OCI-LY7 (cell line): ENCODE measurements around the gene ZNF592. TPM values are rescaled to one million over a fixed set of nuclear protein-coding genes. Genes with fewer than 3 reads are reported as not detected.

Experiments used
- BruUV-seq: library from RNA; stranded (reverse); fragments of 400-500 nt; replicated peaks from 2 replicates; lab custom pipeline; 2021; lab: Mats Ljungman, UMichigan
- CTCF ChIA-PET: fragments of 300-600 bp; sonication (Branson Sonifier 250); formaldehyde crosslinking; loops from one replicate; lab custom pipeline; 2022; ENCODE audit warnings: antibody characterized with exemption; ENCODE audit not compliant: unreplicated experiment; lab: Charles Lee
- POLR2A ChIA-PET: fragments of 300-600 bp; sonication (Branson Sonifier 250); formaldehyde crosslinking; loops from one replicate; lab custom pipeline; 2022; ENCODE audit warnings: antibody characterized with exemption; lab: Charles Lee
- DNase-seq: peaks from one replicate; pipeline ENCODE4 v3.0.0-alpha.2; 2015; ENCODE audit warnings: low spot score
- H2AFZ ChIP-seq: fragments of 200-600 bp; sonication (generic), shearing (Covaris generic); 2 replicates; pipeline ENCODE4 v1.6.1; 2014; ENCODE audit warnings: mild to moderate bottlenecking, antibody characterized with exemption, low read length, moderate library complexity
- H3K27ac ChIP-seq: fragments of 200-600 bp; sonication (generic); 2 replicates; pipeline ENCODE4 v1.5.1; 2014; ENCODE audit warnings: mixed run types, low read depth, mild to moderate bottlenecking, moderate library complexity, low read length, inconsistent platforms; ENCODE audit not compliant: poor library complexity, severe bottlenecking
- H3K36me3 ChIP-seq: fragments of 200-600 bp; sonication (generic); 2 replicates; pipeline ENCODE4 v1.6.1; 2014; ENCODE audit warnings: mild to moderate bottlenecking, antibody characterized with exemption, low read length, moderate library complexity, mixed read lengths; ENCODE audit not compliant: insufficient read depth
- H3K4me1 ChIP-seq: fragments of 200-600 bp; sonication (generic); 2 replicates; pipeline ENCODE4 v1.5.1; 2014; ENCODE audit warnings: mild to moderate bottlenecking, low read length; ENCODE audit not compliant: insufficient read depth, poor library complexity, severe bottlenecking
- H3K4me2 ChIP-seq: fragments of 200-600 bp; sonication (generic); 2 replicates; pipeline ENCODE4 v1.6.1; 2014; ENCODE audit warnings: mild to moderate bottlenecking, low read length
- H3K4me3 ChIP-seq: fragments of 200-600 bp; sonication (generic); 2 replicates; pipeline ENCODE4 v1.5.1; 2014; ENCODE audit warnings: mild to moderate bottlenecking, low read depth, low read length; ENCODE audit not compliant: poor library complexity, severe bottlenecking
- H3K79me2 ChIP-seq: fragments of 200-600 bp; sonication (generic); 2 replicates; pipeline ENCODE4 v1.6.1; 2016; ENCODE audit warnings: low read depth, mild to moderate bottlenecking, low read length, moderate library complexity, mixed read lengths; ENCODE audit not compliant: insufficient read depth
- H3K9me2 ChIP-seq: fragments of 200-600 bp; sonication (generic); 2 replicates; pipeline ENCODE4 v1.6.1; 2016; ENCODE audit warnings: mild to moderate bottlenecking, low read length, mixed read lengths; ENCODE audit not compliant: insufficient read depth
- H3K9me3 ChIP-seq: fragments of 200-600 bp; sonication (generic); 2 replicates; pipeline ENCODE4 v1.6.1; 2014; ENCODE audit warnings: mild to moderate bottlenecking, mixed run types, low read length, mixed read lengths
- H4K20me1 ChIP-seq: fragments of 200-600 bp; sonication (generic); 2 replicates; pipeline ENCODE4 v1.6.1; 2014; ENCODE audit warnings: mild to moderate bottlenecking, antibody characterized with exemption, low read length, moderate library complexity, mixed read lengths; ENCODE audit not compliant: insufficient read depth
- CTCF ChIP-seq: fragments of 200-600 bp; sonication (generic); conservative IDR thresholded peaks from 2 replicates; pipeline ENCODE4 v1.5.1; 2014; ENCODE audit warnings: mild to moderate bottlenecking, antibody characterized with exemption, low read length, moderate library complexity, mixed read lengths
- EZH2phosphoT487 ChIP-seq: fragments of 200-600 bp; sonication (generic); IDR thresholded peaks from 2 replicates; pipeline ENCODE4 v1.6.1; 2018; ENCODE audit warnings: low read depth, borderline replicate concordance, mild to moderate bottlenecking, mixed run types, antibody characterized with exemption, low read length, moderate library complexity, mixed read lengths
- intact Hi-C: fragments of 100-400 bp; cut with micrococcal nuclease; formaldehyde crosslinking; loops from one replicate; pipeline ENCODE4 v1.10.0; 2022; ENCODE audit not compliant: unreplicated experiment
- total RNA-seq, 2 experiments: library from RNA; depleted of rRNA in 1 of 2; stranded (reverse); fragments of >200 nt in 1 of 2; shearing (Covaris generic) in 1 of 2; gene quantifications; 2 replicates each; pipeline ENCODE4 v1.2.3, GENCODE V29; 2014 to 2022

The ZNF592 gene
- total RNA-seq, 2 experiments from 2014 or later, result 23.0 to 41.3 TPM

GRCh38 chr15:84804005-84804900 is 55.9 kb downstream of the ZNF592 start:
- DNase-seq, result no peak
- H3K9me2 ChIP-seq, result no peaks in the 10 kb centered on the region
- intact Hi-C loops, result no loop called here
- ChIA-PET CTCF (no interaction called here), POLR2A (no interaction called here)
- H2AFZ ChIP-seq, result no peak overlapping the region
- BruUV-seq, result no TSS peak
- no peak overlapping the region for H3K4me2 ChIP-seq
- H3K79me2 ChIP-seq, result no peaks in the 10 kb centered on the region
- no peaks in the 10 kb centered on the region for H3K9me3 ChIP-seq
- no peaks in the 10 kb centered on the region for H3K4me1 ChIP-seq
- TF ChIP-seq CTCF (no peak), EZH2phosphoT487 (no peak)
- no peak overlapping the region for H3K4me3 ChIP-seq
- no peak overlapping the region for H3K27ac ChIP-seq
- H4K20me1 ChIP-seq, result no peaks in the 10 kb centered on the region
- peaks cover 63% of the 10 kb centered on the region for H3K36me3 ChIP-seq

- no TSS peak for BruUV-seq
- intact Hi-C loops, result no loop called here
Observed at GRCh38 chr15:84805221-84805620, 56.8 kb downstream of the ZNF592 start.

More at GRCh38 chr15:84805221-84805620, 56.8 kb downstream of the ZNF592 start:
- POLR2A ChIA-PET, result interaction anchor here (0.6 to 1.2 kb wide), 3 partner anchors 10 to 599 kb away, joined by 4 to 5 read pairs (median 4); no protein-coding TSS in a partner anchor
- CTCF ChIA-PET, result no interaction called here
- H3K9me2 ChIP-seq, result no peaks in the 10 kb centered on the region
- no peaks in the 10 kb centered on the region for H3K79me2 ChIP-seq
- no peak overlapping the region for H2AFZ ChIP-seq
- H3K4me1 ChIP-seq, result no peaks in the 10 kb centered on the region
- no peak for DNase-seq
- H3K4me2 ChIP-seq, result no peak overlapping the region
- no peaks in the 10 kb centered on the region for H3K9me3 ChIP-seq
- TF ChIP-seq CTCF, result no peak
- no peak for TF ChIP-seq EZH2phosphoT487
- H3K36me3 ChIP-seq, result peaks cover 54% of the 10 kb centered on the region
- H3K4me3 ChIP-seq, result no peak overlapping the region
- H3K27ac ChIP-seq, result no peak overlapping the region
- H4K20me1 ChIP-seq, result no peaks in the 10 kb centered on the region
